Amygdala (tissue), 56 donors: Measurements from ENCODE around the gene ALG14.
"Not testable (repeated sequence)": the region's sequence is repeated elsewhere in the genome, so short reads cannot be mapped to it uniquely, and the experiment has no call there.

ENCODE experiments used
- DNase-seq, 56 donors: peaks; one replicate each; lab custom pipeline; 2025; lab: John Stamatoyannopoulos, UW

ALG14 gene

GRCh38 chr1:95089650-95090287, 17.0 kb upstream of the ALG14 start:
- no peak for DNase-seq

DNA sequence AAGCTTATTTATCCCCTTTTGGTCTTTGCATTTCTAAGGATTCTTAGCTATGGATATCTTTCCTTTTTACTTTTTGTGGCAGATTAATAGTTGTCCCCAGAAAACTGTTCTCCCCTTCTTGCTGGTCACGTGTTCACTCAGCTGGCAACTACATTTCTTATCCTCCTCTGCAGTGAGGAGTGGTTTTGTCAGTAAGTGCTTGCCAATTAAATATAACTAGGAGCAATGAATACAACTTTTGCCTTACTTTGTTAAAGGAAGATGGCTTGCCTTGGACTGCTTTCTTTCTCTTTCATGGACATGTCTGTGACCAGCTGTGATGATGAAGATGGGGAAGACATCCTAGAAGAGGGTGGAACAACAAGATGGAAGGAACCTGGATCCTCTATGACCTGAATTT, 15.6 kb upstream of the ALG14 start:
- DNase-seq: no peak

GRCh38 chr1:95086949-95087533, 14.3 kb upstream of the ALG14 start:
- DNase-seq: no peak

- DNase-seq: no peak
Observed at GRCh38 chr1:95085376-95085775, 12.6 kb upstream of the ALG14 start.

GRCh38 chr1:95084317-95085176, 11.8 kb upstream of the ALG14 start:
- peak in 16 of 56 donors; percentile 1 to 61 (median 6) for DNase-seq

- DNase-seq: no peak
Observed at GRCh38 chr1:95080879-95081278, 8.1 kb upstream of the ALG14 start.

GRCh38 chr1:95080446-95080845, 7.7 kb upstream of the ALG14 start:
- DNase-seq: peak in 2 of 56 donors; percentile 0 to 1

DNA sequence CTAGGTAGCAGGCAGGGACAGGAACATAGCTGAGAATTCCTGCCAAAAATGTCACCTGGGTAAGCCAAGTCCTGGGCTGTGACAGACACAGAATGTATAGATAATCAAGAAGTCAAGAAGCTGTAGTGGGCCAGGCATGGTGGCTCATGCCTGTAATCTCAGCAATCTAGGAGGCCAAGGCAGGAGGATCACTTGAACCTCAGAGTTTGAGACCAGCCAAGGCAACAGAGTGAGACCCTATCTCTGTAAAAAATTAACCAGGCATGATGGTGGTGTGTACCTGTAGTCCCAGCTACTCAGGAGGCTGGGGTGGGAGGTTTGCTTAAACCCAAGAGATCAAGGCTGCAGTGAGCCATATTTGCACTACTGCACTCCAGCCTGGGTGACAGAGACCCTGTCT, 3.3 kb upstream of the ALG14 start:
- DNase-seq: no peak

GRCh38 chr1:95073446-95073845, 695 bp upstream of the ALG14 start:
- no peak for DNase-seq

DNA sequence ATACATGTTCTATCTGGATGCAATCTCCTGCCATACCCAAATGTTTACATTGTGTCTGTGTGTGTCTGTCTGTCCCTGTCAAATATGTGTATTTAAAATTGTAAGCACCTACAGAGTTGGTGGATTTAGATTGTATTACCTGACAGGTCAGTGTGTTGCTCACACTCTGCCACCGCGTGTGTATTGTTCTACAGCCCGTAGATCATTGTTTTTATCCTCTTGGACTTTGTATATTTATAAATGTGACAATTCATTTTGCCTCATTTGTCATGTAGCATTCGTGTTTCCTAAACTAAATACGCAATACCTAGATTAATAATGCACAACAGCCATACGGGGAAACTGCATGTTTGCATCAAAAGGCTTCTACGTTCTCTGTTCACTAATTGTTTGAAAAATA, 634 bp downstream of the ALG14 start:
- no peak for DNase-seq

GRCh38 chr1:95071539-95071938, 1.2 kb downstream of the ALG14 start:
- DNase-seq: no peak

DNA sequence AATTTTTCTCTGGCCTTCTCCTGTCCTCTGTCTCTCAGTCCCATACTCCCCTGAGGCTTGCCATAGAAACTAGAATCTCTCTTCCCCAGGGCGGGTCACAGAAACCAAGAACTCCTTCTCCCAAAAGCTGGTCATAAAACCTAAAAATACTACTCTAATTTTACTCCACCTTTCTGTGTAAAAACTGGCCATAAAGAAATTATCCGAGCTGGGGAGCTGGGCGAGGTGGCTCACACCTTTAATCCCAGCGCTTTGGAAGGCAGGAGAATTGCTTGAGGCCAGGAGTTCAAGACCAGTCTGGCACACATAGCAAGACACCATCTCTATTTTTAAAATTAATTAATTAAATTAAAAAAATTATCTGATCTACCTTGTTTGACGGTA, 3.0 kb downstream of the ALG14 start:
- no peak for DNase-seq

- no peak for DNase-seq
Observed at GRCh38 chr1:95068956-95069709, 3.6 kb downstream of the ALG14 start.

DNA sequence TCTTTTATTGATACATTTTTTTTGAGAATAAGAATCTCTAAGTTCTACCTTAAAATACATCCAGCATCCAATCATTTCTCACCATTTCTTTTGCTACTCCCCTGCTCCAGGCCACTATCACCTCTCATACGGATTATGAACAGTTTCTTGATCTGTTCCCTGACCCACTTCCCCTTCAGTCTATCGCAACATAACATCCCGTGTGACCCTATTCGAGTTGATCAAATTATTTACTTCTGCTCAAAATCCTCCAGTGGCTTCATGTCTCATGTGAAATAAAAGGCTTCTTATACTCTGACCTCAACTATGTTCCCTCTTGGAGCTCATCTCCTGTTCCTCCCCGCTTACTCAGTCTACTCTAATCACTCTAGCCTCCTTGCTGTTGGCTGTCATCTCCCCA, 5.2 kb downstream of the ALG14 start:
- no peak for DNase-seq

DNA sequence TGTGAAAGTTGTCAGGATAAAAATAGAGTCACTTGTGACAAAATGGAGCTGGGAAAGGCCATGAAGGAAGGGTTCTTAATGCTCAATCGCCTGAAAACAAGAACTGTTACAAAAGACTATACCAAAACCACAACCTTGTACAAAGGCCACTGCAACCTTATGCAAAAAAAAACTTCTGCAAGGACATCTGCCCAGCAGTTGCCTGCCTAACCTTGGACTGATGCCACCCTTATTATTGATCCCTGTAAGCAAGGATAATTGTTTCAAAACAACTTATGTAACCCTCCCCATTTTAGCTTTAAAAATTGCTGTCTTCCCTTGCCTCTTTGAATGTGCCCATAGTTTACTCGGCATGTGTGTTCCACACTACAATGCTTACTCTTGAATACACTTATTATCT, 5.7 kb downstream of the ALG14 start:
- no peak for DNase-seq

DNA sequence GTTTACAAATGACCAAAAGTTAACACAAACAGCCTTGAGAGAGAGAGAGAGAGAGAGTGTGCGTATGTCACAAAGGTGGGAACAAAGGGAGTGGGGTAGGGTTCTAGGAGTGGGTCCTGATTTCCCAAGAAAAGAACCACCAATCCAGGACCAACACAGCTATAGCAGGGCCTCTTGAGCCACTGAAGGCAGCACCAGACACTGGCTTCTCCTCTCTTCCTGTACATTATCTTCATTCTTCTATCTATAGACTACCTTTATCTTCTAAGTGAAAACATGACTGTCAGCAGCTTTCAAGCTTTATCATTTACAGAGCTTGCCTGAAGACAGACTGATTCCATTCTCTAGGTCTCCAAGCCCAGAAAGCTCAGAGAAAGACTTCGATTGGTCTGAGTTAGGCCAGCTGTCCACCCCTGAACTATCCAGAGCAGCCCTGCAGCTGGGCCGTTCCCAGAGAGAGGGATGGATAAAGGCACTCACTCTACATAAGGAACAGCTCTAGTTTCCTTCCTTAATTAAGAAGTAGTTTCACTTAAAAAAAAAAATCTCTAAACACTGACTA, 11.2 kb downstream of the ALG14 start:
- no peak for DNase-seq

GRCh38 chr1:95058974-95059373, 13.8 kb downstream of the ALG14 start:
- DNase-seq: no peak

GRCh38 chr1:95057351-95057750, 15.4 kb downstream of the ALG14 start:
- DNase-seq: no peak

DNA sequence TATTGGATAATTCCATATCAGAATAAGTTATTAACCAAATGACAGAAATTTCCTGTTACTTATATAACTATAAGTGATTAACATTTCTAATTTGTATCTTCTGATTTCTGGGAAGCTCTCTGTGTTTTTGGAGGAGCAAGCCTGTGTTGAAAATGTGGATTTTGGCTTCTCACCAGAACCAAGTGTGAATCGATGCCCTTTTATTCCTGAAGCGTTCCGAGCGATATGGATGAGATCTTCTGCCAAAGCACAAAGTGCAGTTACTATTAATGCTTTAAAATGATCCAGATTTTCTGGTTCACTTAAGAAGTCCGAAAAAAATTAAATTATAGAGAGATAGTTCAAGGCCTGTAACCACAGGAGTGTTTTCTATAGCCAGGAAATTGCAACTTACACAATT, 22.8 kb downstream of the ALG14 start:
- no peak for DNase-seq

GRCh38 chr1:95048317-95048716, 24.4 kb downstream of the ALG14 start:
- DNase-seq: peak in 1 of 56 donors; percentile 3

DNA sequence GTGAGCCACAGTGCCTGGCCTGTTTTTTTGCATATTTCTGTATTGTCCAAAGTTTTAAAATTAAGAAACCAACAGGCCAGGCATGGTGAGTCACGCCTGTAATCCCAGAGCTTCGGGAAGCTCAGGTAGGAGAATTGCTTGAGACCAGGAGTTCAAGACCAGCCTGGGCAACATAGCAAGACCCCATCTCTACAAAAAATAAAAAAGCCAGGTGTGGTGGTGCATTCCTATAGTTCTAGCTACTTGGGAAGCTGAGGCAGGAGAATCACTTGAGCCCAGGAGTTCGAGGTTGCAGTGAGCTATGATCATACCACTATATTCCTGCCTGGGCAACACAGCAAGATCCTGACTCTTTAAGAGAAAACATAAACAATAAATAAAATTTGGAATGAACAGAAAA, 25.1 kb downstream of the ALG14 start:
- not testable (repeated sequence) for DNase-seq
